ENCODE results near the gene VAC14.

GRCh38 chr16:70717065-70717464, 83.9 kb downstream of the VAC14 start:
- TF ChIP-seq CTCF (IDR thresholded peaks at IDR 0.05) (no peak), POLR2A (IDR thresholded peaks at IDR 0.05) (no peak)
